ENCODE results near the gene ADORA2B.
"Not testable (repeated sequence)": the region's sequence is repeated elsewhere in the genome, so short reads cannot be mapped to it uniquely, and the experiment has no call there.

Gene ADORA2B

DNA sequence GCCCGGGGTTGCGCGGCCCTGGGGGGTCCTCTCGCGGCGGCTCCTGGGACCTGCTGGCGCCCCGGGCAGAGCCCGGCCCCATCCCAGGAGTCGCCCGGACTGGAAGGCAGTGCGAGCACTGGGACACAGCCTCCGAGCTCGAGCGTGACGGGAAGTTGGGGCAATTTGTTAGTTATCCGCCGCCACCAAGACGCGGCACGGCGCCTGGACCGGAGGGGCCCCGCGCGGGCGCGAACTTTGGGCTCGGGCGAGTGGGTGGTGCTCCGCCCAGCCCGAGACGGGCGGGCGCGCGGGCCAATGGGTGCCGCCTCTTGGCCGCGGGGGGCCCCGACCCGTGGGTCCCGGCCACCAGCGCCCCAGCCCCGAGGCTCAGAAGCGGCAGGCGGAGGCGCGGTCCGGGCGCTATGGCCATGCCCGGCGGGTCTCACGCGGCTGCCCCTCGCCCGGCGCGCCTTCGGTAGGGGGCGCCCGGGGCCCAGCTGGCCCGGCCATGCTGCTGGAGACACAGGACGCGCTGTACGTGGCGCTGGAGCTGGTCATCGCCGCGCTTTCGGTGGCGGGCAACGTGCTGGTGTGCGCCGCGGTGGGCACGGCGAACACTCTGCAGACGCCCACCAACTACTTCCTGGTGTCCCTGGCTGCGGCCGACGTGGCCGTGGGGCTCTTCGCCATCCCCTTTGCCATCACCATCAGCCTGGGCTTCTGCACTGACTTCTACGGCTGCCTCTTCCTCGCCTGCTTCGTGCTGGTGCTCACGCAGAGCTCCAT lies at the start of gene ADORA2B:
TSS of gene ADORA2B (plus strand) at position 372 of the 768 bp plus-strand sequence. CDS start at position 491, 119 bp downstream.
- DNase-seq: peak in 27 of 56 donors; percentile 20 to 67 (median 34)

DNA sequence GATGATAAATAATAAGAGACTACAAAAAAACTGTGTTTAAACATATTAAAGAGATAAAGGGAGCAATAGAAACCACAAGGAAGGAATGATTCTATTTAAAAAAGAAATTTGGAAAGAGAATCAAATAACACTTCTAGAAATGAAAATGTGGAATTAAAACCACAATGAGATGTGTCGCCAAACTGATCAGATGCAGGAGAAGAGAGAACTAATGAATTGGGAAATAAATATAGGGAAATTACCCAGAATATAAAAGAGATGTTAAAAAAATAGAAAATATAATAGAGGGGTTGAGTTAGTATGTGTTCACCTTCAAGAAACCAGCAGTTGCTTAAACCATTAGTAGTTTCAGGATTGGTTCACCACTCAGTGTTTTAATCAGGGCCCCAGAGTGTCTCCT lies 48.7 kb upstream of the ADORA2B start:
- DNase-seq: no peak

- DNase-seq: no peak
Measured at GRCh38 chr17:15896834-15897233, 48.1 kb upstream of the ADORA2B start.

- not testable (repeated sequence) for DNase-seq
Measured at GRCh38 chr17:15899596-15899995, 45.3 kb upstream of the ADORA2B start.

- DNase-seq: no peak
Measured at GRCh38 chr17:15900871-15901270, 44.1 kb upstream of the ADORA2B start.

GRCh38 chr17:15905236-15905635 lies 39.7 kb upstream of the ADORA2B start:
- not testable (repeated sequence) for DNase-seq

GRCh38 chr17:15907290-15907689 lies 37.6 kb upstream of the ADORA2B start:
- no peak for DNase-seq

- no peak for DNase-seq
Measured at GRCh38 chr17:15908378-15908777, 36.6 kb upstream of the ADORA2B start.

DNA sequence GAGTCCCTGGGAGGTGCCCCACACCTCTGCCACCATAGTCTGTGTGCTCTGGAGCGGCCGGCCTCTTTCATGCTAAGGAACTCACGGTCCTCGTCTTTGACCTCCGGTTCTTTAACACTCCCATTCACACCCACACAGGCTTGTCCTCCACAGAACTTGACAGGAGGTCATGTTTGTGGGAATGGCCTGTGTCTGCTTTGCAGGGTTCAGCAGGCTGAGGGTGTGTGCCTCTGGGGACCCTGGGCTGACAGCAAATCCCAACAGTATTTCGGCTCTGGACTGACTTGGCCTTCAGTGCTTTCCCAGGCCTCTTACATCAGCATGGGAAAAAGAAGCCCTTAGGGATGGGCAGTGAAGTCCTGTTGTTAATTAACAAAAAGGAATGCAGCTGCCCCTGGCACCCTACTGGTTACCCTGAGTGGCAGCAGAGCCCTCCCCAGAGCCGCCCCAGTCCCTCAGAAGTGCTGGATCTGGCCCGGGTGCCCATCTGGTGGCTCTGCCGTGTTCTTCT lies 35.4 kb upstream of the ADORA2B start:
- DNase-seq: no peak

DNA sequence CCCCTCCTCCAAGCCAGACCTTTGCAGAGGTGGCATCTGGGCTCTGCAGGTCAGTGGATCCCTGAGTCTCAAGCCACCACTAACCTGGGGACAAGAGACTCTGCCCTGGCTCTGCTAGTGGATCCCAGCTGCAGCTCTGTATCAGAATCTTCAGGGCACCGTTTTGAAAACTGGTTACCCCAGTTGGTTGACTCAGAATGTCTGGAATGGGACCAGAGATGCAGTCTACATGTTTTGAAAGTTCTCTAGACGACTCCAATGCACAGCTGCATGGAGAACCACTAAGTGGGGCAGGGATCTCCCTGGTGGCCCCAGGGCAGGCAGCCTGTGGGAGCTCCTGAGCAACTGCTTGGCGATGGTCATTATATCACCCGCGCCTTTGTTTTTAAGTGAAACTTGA lies 34.1 kb upstream of the ADORA2B start:
- DNase-seq: no peak

DNA sequence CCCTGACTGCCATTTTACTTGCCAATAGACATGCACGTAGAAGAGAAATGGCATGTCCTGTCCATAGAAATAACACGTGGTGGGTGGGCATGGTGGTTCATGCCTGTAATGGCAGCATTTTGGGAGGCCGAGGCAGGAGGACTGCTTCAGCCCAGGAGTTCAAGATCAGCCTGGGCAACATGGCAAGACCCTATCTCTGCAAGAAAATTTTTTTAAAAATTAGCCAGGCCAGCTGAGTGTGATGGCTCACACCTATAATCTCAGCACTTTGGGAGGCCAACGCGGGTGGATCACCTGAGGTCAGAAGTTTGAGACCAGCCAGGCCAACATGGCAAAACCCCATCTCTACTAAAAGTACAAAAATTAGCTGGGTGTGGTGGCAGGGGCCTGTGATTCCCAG lies 33.2 kb upstream of the ADORA2B start:
- DNase-seq: not testable (repeated sequence)

DNA sequence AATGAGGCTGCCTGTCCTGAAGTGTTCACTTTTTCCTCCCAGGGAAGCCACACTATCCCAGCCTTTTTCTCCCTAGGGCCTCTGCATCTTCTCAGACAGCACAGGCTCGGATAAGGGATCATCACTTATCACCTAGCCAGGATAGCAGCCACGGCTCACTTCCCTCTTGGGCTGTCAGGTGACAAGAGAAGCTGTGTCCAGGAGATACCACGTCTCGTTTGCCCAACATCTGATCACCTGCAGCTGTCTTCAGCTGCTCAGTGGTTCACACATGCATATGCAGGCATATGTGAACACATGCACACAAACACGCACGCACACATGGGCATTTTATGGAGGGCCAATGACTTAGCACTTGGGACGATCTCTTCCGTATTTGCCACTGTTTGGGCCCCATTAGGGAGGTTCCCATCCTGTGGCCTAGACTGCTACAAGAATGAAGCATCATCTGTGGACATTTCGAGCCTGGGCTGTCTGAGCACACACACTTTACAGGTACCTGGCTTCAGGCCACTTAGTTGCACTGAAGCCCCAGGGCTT lies 32.4 kb upstream of the ADORA2B start:
- DNase-seq: no peak

DNA sequence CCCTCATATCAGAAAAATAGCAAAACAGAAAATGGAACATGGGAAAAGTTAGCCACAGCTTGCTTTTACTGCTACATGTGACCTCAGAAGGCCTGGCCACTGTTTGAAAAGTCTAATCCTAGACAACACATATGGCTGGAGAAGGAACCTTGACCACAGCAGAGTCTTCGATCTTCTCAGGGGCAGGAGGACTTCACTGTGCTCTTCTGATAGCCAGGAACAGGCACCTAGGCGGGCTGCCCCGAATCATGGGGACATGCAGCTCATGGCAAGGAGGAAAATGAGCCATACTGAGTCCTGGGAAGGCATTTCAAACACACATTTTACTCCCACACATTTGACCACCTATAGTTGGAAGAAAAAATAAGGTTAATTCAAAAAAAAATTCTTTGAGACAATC lies 31.1 kb upstream of the ADORA2B start:
- DNase-seq: no peak

DNA sequence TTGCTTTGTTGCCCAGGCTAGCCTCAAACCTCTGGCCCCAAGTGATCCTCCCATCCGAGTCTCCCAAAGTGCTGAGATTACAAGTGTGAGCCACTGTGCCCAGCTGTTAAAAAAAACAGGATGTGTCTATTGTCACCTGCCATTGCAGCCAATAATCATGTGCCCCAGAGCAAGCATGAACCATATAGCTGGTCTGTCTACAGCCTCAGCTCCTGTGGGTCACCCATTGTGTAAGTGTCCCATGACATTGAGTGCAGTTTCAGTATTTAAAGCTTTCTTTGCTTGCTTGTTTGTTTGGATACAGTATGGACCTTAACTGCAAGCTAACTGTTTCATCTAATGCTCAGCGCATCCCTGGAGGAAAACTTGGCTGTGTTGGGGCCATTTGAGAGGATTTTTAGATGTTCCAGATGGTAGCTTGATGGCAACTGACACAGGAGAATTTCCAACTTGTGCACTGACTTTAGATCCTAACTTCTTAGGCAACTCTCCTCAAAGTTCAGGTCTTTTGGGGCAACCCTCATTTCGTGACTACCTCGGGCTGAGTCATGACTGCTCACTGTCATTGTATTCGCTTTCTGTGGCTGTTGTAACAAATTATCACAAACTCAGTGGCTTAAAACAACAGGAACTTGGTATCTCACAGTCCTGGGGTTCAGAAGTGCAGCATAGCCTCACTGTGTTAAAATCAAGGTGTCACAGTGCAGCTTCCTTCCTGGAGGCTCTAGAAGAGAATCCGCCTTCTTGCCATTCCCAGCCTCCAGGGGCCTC lies 30.3 kb upstream of the ADORA2B start:
- no peak for DNase-seq

GRCh38 chr17:15915961-15916360 lies 29.0 kb upstream of the ADORA2B start:
- no peak for DNase-seq

DNA sequence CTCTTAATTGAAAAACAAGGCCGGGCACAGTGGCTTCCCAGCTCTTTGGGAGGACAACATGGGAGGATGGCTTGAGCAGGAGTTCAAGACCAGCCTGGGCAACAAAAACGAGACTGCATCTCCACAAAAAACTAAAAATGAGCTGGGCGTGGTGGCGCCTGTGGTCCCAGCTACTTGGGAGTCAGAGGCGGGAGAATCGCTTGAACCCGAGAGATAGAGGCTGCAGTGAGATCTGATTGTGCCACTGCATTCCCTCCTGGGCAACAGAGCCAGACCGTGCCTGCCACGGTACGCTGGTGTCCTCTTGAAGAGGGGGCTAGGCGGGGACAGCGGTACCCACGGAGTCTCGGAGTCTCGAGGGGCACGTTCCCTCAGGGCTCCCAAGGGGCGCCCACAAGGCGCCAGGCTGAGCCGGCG lies 27.9 kb upstream of the ADORA2B start:
- DNase-seq: no peak

- DNase-seq: no peak
Measured at GRCh38 chr17:15917438-15918027, 27.4 kb upstream of the ADORA2B start.

- DNase-seq: no peak
Measured at GRCh38 chr17:15918261-15918660, 26.7 kb upstream of the ADORA2B start.

DNA sequence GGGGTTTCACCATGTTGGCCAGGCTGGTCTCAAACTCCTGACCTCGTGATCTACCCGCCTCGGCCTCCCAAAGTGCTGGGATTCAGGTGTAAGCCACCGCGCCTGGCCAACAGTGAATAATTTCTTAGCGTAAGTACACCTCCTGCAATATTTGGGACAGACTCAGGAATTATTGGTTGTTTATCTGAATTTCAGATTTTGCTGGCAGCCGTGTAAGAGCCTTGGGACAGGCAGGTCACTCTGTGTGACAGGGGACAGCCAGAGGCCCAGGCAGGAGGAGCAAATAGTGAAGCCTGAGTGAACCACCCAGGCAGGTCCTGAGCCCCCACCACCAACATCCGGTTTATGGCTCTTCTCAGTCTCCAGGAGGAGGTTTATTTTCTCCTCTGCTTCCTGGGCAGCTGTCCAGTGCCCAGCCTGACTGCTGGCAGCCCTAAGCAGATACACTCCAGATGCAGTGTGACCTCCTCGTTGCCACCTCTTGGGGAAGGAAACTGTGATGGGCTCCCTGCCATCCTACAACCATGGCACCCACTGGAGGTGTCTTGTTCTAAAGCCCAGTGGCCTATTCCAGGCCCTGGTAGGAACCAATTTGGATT lies 26.2 kb upstream of the ADORA2B start:
- DNase-seq: no peak

GRCh38 chr17:15919466-15919865 lies 25.5 kb upstream of the ADORA2B start:
- DNase-seq: no peak

DNA sequence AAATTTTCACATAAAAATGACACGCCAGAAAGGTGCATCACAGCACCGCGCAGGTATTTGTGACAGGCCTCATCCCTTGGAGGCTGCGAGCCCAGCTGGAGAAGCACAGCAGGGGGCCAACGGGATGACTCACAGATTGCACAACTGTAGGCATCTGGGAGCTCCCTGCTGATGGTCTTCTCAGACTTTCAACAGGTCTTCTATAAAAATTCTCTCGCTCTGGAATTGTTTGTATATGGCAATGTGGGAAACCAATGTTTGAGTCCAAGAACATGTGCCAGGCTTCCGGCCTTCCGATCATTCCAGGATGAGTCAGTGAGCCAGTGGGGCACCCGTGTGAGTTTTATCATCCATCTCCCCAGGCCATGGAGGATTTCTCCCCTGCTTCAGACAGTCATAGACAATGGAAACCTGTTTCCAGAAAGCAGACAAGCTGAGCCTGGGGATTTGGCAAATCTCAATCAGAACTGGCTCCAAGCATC lies 24.1 kb upstream of the ADORA2B start:
- DNase-seq: no peak
